Activated naive CD8-positive, alpha-beta T cell treated with anti-CD3 and anti-CD28 coated beads for 36 hours (primary cell): ENCODE data around the gene PRR33. TPM values are rescaled to one million over a fixed set of nuclear protein-coding genes. Genes with fewer than 3 reads are reported as not detected.
A peak's percentile ranks its signal among the peaks of the same experiment; 100 is the strongest.

ENCODE experiments used
- DNase-seq: peaks from one replicate; pipeline ENCODE4 v3.0.0; 2021
- H3K27ac Mint-ChIP-seq: one replicate; pipeline ENCODE4 v1.8.0; 2022; ENCODE audit warnings: mild to moderate bottlenecking, moderate library complexity, mixed read lengths
- H3K27me3 Mint-ChIP-seq: one replicate; pipeline ENCODE4 v1.8.0; 2022; ENCODE audit warnings: mild to moderate bottlenecking, mixed read lengths
- H3K36me3 Mint-ChIP-seq: one replicate; pipeline ENCODE4 v1.8.0; 2021; ENCODE audit warnings: mild to moderate bottlenecking, mixed read lengths
- H3K4me1 Mint-ChIP-seq: one replicate; pipeline ENCODE4 v1.8.0; 2021; ENCODE audit warnings: mixed read lengths
- H3K4me3 Mint-ChIP-seq: one replicate; pipeline ENCODE4 v1.8.0; 2022; ENCODE audit warnings: mild to moderate bottlenecking, moderate library complexity, mixed read lengths
- H3K9me3 Mint-ChIP-seq: one replicate; pipeline ENCODE4 v1.8.0; 2022; ENCODE audit warnings: mixed read lengths
- total RNA-seq, 2 experiments: library from RNA; stranded (reverse); gene quantifications; one replicate each; pipeline ENCODE4 v1.2.3, GENCODE V29; 2021

PRR33 gene
- total RNA-seq, 2 experiments from 2014 or later: 0.20 to 0.31 TPM

DNA sequence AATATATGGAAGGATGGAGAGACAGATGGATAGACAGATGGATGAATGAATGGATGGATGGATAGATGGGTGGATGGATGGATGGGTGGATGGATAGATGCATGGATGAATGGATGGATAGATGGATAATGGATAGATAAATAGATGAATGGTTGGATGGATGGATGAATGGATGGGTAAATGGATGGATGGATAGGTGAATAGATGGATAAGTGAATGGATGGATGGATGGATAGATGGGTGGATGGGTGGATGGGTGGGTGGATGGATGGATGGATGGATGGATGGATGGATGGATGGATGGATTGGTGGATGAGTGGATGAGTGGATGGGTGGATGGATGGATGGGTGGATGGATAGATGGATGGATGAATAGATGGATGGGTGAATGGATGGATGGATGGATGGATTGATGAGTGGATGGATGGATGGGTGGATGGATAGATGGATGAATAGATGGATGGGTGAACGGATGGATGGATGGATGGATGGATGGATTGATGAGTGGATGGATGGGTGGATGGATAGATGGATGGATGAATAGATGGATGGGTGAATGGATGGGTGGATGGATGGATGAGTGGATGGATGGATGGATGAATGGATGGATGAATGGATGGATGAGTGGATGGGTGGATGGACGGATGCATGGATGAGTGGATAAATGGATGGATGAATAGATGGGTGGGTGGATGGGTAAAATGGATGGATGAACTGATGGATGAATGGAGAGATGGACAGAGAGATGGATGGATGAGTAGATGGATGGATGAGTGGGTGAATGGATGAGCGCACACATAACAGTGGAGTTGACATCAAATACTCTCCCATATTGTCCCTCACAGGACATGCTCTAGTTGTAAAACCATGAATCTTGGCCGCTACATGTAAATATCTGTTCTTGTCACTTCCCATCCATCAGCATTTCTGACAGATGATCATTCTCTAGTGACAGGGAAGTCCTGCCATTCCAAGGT is 30.0 kb downstream of the PRR33 start:
- Mint-ChIP-seq H3K36me3 (peaks cover 4% of the 10 kb centered on the region), H3K27ac (no peak overlapping the region), H3K4me3 (no peak overlapping the region), H3K27me3 (no peaks in the 10 kb centered on the region), H3K4me1 (peaks cover 11% of the 10 kb centered on the region), H3K9me3 (no peaks in the 10 kb centered on the region)
- no peak for DNase-seq

DNA sequence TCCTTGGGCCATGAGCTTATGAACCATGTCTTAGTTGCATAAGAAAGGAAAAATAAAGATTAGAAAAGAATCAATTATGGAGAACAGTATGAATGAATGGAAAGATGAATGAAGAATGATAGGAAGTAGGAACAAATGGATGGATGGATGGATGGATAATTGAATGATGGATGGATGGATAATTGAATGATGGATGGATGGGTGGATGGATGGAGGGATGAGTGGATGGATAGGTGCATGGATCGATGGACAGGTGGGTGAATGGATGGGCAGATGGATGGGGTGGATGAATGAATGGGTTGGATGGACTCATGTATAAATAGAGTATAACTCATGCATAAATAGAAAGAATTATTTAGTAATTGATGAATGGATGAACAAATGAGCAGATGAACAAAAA is 31.6 kb downstream of the PRR33 start:
- H3K36me3 Mint-ChIP-seq: peaks cover 3% of the 10 kb centered on the region
- no peaks in the 10 kb centered on the region for H3K27me3 Mint-ChIP-seq
- H3K4me1 Mint-ChIP-seq: peaks cover 20% of the 10 kb centered on the region
- H3K4me3 Mint-ChIP-seq: no peak overlapping the region
- no peaks in the 10 kb centered on the region for H3K9me3 Mint-ChIP-seq
- no peak overlapping the region for H3K27ac Mint-ChIP-seq
- DNase-seq: no peak

DNA sequence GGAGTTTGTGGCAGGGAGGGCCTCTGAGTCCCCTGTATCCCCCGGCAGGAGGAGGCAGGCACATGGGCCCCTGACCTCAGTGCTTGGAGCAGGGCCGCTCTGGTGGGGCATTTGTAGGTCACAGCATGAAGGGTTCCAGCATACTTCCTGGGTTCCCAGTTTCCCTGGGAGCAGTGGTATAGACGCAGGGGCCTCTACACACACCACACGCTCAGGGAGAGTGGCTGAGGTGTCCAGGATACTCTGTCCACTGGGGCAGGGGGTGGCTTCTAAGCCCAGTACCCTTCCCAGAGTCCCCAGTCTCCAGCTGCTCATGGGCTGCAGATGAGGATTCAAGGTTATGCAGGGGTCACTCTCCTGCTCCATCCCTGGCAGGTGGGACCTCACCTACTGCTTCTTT is 32.7 kb downstream of the PRR33 start:
- H3K27me3 Mint-ChIP-seq: no peaks in the 10 kb centered on the region
- DNase-seq: no peak
- no peak overlapping the region for H3K4me3 Mint-ChIP-seq
- H3K9me3 Mint-ChIP-seq: no peaks in the 10 kb centered on the region
- H3K36me3 Mint-ChIP-seq: peaks cover 3% of the 10 kb centered on the region
- peaks cover 21% of the 10 kb centered on the region for H3K4me1 Mint-ChIP-seq
- no peak overlapping the region for H3K27ac Mint-ChIP-seq

DNA sequence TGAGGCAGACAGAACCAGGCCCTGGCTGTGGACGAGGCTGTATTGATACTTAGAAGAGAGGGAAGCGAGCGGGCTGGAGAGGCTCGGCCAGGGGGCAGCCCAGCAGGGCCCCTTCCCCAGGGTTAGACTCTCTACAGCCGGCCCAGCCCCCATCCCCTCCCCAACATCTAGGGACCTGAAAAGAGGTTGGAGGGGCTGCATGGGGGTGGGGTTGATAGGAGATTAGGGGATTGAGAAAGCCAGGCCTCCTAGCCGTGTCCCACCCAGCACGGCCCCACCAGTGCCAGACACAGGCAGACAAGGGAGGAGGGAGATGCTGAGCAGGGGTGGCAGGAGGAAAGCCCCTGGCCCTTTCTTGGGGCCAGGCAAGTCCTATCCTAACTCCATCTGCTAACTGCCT is 33.1 kb downstream of the PRR33 start:
- Mint-ChIP-seq H3K9me3 (no peaks in the 10 kb centered on the region), H3K4me3 (no peak overlapping the region), H3K27me3 (no peaks in the 10 kb centered on the region), H3K36me3 (peaks cover 3% of the 10 kb centered on the region), H3K27ac (no peak overlapping the region), H3K4me1 (peaks cover 22% of the 10 kb centered on the region)
- DNase-seq: no peak

DNA sequence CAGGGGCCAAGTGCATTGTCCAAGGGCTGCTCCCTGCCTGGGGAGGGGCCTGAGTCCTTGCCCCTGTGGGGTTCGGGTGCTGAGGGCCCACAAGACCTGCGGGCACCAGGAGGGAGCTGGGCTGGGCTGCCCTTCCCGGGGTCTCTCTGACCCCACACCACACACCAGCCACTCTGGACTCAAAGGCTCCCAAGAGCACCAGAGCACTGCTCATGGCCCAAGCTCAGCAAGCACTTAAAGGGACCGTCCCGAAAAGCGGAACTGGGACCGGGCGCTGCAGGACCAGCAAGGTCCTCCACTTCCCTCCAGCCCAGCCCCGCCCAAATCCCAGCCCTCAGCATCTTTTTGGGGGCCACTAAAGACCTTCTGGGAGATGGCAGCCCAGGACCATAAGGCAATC is 33.5 kb downstream of the PRR33 start:
- Mint-ChIP-seq H3K27ac (no peak overlapping the region), H3K36me3 (peaks cover 4% of the 10 kb centered on the region)

DNA sequence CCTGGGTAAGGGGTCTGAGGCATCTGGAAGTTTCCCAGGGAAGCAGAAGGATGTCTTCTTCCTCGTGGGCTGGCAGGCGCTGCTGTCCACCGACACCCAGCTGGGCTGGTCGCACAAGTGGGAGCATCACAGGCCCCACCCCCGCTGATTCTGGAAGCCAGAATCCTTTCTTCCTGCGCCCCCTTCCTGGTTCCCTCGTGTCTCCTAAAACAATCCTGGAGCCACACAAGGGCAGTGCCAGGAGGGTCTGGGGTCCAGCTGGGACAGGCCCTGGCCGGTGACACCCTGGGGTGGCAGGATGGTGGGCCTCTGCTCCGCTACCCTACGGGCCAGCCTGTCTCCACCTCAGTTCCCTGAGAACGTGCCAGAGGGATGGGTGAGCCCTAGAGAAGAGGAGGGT is 34.6 kb downstream of the PRR33 start:
- Mint-ChIP-seq H3K36me3 (peaks cover 8% of the 10 kb centered on the region), H3K27ac (no peak overlapping the region), H3K9me3 (no peaks in the 10 kb centered on the region), H3K27me3 (no peaks in the 10 kb centered on the region), H3K4me1 (peaks cover 35% of the 10 kb centered on the region), H3K4me3 (no peak overlapping the region)
- DNase-seq: no peak

More for the DNA sequence above, 33.5 kb downstream of the PRR33 start:
- Mint-ChIP-seq H3K4me3 (no peak overlapping the region), H3K27me3 (no peaks in the 10 kb centered on the region), H3K4me1 (peaks cover 24% of the 10 kb centered on the region), H3K9me3 (no peaks in the 10 kb centered on the region)
- DNase-seq: no peak

DNA sequence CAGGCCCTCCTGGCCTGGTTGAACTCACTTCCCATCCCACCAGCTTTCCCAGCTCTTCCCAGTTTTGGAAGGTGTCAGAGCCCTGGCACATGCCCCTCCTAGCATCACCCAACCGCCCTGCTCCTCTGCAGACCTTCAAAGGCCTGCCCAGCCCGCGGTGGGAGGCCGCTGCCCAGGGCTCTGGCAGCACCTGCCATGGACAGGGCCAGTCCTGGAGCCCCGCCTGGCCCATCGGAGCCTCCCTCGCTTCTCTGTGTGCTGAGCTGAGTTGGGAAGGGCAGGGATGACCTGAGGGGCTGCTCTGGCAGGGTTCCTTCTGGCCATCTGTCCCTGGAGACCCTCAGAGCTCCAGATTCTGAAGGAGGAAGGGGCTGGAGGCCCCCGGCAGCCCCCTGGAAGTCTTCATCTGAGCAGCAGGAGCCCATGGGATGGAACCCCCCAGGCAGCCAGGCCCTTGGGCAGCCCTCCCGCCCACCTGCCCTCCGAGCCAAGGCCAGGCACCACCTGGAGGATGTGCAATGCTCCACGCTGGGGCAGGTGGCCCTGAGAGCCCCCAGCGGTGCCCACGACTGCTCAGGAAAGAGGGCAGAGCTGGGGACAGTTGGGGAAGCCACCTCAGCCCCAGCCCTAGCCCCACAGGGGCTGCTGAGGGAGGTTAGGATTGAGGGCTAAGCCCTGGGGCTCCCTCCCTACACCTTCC is 35.2 kb downstream of the PRR33 start:
- Mint-ChIP-seq H3K9me3 (no peaks in the 10 kb centered on the region), H3K27me3 (no peaks in the 10 kb centered on the region), H3K4me1 (peaks cover 38% of the 10 kb centered on the region), H3K36me3 (peaks cover 8% of the 10 kb centered on the region), H3K4me3 (peak overlapping the region; percentile 11), H3K27ac (no peak overlapping the region)
- DNase-seq: no peak

DNA sequence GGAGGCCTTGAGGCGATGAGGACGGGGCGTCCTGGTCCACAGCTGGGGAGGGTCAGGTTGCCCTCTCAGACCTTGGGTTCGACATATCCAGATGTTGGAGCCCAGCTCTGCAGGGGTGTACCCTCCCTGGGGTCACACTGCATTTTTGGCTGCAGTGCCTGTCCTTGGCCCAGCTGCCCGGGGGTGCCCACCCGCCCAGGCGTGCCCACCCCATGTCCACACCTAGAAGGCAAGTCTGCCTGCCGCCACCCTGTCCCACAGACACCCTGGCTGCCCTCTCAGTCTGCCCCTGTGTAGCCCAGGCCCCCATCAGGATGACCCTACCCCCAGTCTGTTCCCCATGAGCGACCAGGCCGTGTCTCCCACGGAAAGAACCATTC is 35.8 kb downstream of the PRR33 start:
- no peak for DNase-seq
- H3K27me3 Mint-ChIP-seq: no peaks in the 10 kb centered on the region
- H3K9me3 Mint-ChIP-seq: no peaks in the 10 kb centered on the region
- no peak overlapping the region for H3K4me3 Mint-ChIP-seq
- H3K36me3 Mint-ChIP-seq: peaks cover 8% of the 10 kb centered on the region
- no peak overlapping the region for H3K27ac Mint-ChIP-seq
- peaks cover 44% of the 10 kb centered on the region for H3K4me1 Mint-ChIP-seq

DNA sequence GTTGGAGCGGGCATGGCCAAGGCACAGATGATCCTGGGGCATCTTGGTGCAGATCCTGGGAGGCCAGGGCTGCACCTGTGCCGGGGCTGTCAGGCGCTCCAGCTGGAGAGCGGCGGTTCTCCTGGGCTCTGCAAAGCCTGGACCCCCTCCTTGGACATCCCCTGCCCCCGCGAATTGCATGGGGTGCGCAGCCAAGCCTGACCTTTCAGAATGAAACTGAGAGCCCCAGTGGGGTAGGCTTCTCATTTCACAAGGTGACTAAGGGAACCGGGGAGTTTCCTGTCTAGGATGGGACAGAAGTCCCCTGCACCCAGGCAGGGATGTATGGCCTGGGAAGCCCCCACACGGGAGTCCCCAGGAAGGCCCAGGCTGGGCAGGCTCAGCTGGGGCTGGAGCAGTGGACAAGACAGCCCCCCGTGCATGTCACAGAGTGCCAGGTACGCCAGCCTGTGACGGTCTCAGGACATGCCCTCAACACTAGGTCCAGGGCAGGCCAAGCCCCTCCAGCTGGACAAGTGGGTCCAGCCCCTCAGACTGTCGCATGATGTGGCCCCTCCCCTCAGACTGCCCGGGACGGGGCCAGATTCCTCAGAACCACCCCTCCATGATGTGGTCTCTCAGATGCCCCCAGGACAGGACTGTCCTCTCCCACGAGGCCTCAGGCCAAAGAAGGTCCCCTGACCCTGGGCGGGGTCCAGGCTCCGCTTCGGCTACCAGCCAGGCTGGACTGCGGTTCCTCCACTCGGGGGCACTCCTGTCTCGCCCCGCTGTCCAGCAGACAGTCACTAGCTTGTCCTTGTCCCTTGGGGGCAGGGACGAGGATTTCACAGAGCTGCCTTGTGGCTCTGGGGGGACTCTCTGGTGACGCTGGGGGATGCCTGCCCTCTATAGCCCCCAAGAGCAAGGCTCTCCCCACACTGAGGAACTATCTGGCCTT is 36.5 kb downstream of the PRR33 start:
- H3K4me1 Mint-ChIP-seq: peaks cover 50% of the 10 kb centered on the region
- peaks cover 8% of the 10 kb centered on the region for H3K36me3 Mint-ChIP-seq
- no peaks in the 10 kb centered on the region for H3K27me3 Mint-ChIP-seq
- DNase-seq: peak; percentile 73
- no peaks in the 10 kb centered on the region for H3K9me3 Mint-ChIP-seq
- H3K4me3 Mint-ChIP-seq: peak overlapping the region; percentile 99
- H3K27ac Mint-ChIP-seq: no peak overlapping the region

DNA sequence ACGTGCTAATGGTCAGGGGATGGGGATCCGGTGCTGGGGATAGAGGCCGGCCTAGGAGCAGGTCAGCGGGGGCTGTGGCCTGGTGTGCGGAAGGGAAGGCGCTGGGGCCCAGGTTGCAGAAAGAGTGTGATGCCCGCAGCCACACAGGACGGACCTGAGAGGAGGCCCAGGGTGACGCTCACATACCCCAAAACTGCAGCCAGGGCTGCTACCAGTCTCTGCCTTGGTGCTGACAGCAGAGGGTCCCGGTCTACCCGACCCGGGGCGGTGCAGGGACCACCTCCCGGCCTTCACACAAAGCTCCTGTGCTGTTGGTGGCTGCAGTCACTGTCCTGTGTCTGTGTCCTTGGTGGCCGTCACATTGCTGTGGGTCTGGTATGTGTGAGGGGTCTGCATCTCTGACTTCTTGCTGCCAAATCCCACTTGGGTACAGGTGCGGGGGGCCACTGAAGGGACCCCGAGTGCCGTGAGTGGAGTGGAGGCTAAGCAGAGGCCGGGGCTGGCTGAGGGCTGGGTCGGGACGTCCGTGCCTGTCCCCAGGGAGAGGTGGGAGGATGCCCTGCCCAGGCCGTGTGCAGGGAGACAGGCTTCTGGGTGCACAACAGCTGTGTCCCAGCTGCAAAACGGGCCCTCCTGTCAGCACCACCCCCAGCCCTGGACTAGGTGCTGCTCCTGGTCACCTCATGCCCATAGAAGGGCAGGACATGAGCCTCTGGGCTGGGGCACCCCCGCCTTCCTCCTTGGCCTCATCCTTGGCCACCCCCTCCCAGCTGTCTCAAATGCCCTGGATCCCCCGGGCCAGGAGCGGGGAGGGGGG is 37.4 kb downstream of the PRR33 start:
- peak overlapping the region; percentile 79 for H3K27ac Mint-ChIP-seq
- H3K36me3 Mint-ChIP-seq: peaks cover 7% of the 10 kb centered on the region
- H3K9me3 Mint-ChIP-seq: no peaks in the 10 kb centered on the region
- H3K4me3 Mint-ChIP-seq: peak overlapping the region; percentile 99
- peaks cover 56% of the 10 kb centered on the region for H3K4me1 Mint-ChIP-seq
- peak; percentile 38 for DNase-seq
- H3K27me3 Mint-ChIP-seq: no peaks in the 10 kb centered on the region

DNA sequence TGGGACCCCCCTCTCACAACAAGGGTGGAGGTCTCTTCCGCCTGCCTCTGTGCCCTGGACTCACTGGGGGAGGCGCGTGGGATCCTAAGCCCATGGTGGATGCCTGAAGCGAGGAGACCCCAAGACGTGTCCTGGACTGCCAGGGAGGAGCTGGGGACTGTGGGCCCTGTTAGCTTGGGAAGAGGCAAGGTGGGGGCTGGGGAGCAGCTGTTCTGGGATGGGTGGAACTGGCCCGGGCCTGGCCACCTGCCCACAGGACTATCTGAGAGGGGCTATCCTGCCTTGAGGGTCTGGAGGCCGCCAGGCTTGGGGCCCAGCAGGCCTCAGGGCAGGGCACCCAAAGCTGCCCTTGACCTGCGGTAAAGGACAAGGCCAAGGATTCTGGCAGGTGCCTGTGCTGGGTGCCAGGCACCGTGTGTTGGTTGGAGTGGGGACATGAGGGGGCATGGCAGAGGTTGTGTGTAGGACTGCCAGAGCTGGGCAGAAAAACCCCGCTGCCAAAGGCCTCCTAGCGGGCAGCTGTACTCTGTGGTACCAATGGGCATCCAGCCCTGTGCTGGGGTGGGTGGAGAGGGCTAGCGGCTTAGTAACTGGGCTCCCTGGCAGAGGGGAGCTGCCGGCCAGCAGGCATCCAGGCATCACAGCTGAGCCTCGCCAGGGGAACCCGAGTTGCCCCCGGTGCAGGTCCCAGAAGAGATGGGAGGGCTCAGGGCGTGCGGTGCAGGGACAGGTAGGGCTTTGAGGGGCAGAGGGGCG is 38.1 kb downstream of the PRR33 start:
- no peaks in the 10 kb centered on the region for H3K9me3 Mint-ChIP-seq
- peak; percentile 27 for DNase-seq

DNA sequence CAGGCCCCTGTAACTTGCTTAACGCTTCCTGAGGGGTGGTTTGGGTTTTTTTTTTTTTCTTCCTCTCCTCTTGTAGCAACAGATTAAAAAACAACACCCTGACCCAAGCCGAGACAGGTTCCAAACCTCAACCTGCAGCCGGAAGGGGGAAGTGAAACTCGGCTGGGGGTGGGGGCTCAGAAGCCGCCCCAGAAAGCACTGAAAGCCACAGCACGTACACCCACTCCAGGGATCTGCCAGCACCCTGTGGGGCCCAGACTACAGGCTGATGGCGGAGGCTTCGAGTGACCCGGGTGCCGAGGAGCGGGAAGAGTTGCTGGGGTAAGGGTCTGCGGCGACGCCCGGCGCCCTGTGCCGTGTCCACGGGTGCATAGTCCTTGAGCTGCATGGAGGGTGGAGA is 38.8 kb downstream of the PRR33 start, which contains the start of gene LSP1:
TSS of gene LSP1 (plus strand) at position 208 of the 400 bp plus-strand sequence. CDS start at position 269, 61 bp downstream.
- Mint-ChIP-seq H3K4me1 (peaks cover 62% of the 10 kb centered on the region), H3K4me3 (peak within 1 kb of the TSS; percentile 99), H3K27me3 (no peaks in the 10 kb centered on the region), H3K36me3 (peaks cover 6% of the 10 kb centered on the region), H3K27ac (peak within 1 kb of the TSS; percentile 99), H3K9me3 (no peaks in the 10 kb centered on the region)
- DNase-seq: peak; percentile 90

More for the DNA sequence above, 38.1 kb downstream of the PRR33 start:
- Mint-ChIP-seq H3K27ac (peak overlapping the region; percentile 99), H3K4me1 (peaks cover 59% of the 10 kb centered on the region), H3K4me3 (peak overlapping the region; percentile 99), H3K27me3 (no peaks in the 10 kb centered on the region), H3K36me3 (peaks cover 6% of the 10 kb centered on the region)

DNA sequence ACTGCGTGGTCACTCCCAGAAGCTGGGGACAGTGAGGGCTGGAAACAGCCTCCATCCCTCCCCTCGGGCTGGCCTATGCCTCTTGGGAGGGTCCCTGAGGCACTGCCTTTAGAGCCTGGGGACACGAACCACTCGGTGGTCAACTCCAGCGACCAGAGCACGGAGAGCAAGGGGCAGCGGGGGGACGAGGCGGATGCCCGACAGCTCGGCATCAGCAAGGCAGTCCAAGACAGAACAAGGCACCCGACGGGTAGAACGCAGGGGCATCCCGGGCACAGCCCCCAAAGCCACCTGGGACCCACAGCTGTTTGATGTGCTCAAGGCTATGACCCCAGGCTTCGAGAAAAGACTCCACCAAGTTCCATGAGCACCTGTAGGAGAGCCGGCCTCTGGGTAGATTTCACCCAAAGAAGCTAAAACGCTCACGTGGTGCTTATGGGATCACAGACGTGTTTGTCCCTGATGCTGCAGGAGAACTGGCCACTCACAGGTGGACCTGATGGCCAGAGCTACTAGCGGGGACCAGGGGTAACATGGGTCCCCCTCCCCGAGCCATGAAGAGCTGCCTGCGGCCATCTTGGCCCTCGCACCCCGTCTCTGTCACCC is 39.3 kb downstream of the PRR33 start:
- Mint-ChIP-seq H3K27ac (peak overlapping the region; percentile 99), H3K4me3 (peak overlapping the region; percentile 99), H3K4me1 (peaks cover 62% of the 10 kb centered on the region), H3K9me3 (no peaks in the 10 kb centered on the region), H3K27me3 (no peaks in the 10 kb centered on the region), H3K36me3 (peaks cover 6% of the 10 kb centered on the region)
- no peak for DNase-seq
